Liver (tissue), 9 donors: ENCODE results near the gene MBD6. TPM values are rescaled to one million over a fixed set of nuclear protein-coding genes. Genes with fewer than 3 reads are reported as not detected.

Experiments
- DNase-seq: peaks from one replicate; pipeline ENCODE4 v3.0.0-alpha.2; 2017; ENCODE audit warnings: low spot score
- H3K27ac ChIP-seq, 2 donors: one replicate each; pipeline ENCODE4 v1.7.0; 2013; ENCODE audit warnings: inconsistent platforms in 2 of 2, low read length in 2 of 2, control low read depth in 1 of 2, low read depth in 1 of 2, mild to moderate bottlenecking in 1 of 2
- H3K27me3 ChIP-seq, 4 donors: one replicate each; pipeline versions ENCODE4 v1.6.1 to v1.7.0; 2013; ENCODE audit warnings: low read length in 3 of 4, inconsistent platforms in 1 of 4, mild to moderate bottlenecking in 1 of 4, moderate library complexity in 1 of 4; ENCODE audit not compliant: control insufficient read depth in 4 of 4, insufficient read depth in 4 of 4
- H3K36me3 ChIP-seq, 4 donors: one replicate each; pipeline versions ENCODE4 v1.6.1 to v1.7.0; 2013; ENCODE audit warnings: low read length in 3 of 4, mild to moderate bottlenecking in 3 of 4, low read depth in 1 of 4, moderate library complexity in 1 of 4; ENCODE audit not compliant: control insufficient read depth in 4 of 4, insufficient read depth in 3 of 4
- H3K4me1 ChIP-seq, 4 donors: one replicate each; pipeline versions ENCODE4 v1.6.1 to v1.7.0; 2013; ENCODE audit warnings: low read length in 3 of 4, mild to moderate bottlenecking in 3 of 4, moderate library complexity in 1 of 4; ENCODE audit not compliant: control insufficient read depth in 4 of 4, insufficient read depth in 4 of 4
- H3K4me3 ChIP-seq, 3 donors: one replicate each; pipeline versions ENCODE4 v1.6.1 to v1.7.0; 2013; ENCODE audit warnings: low read length in 3 of 3, control low read depth in 1 of 3, low read depth in 1 of 3, mild to moderate bottlenecking in 1 of 3
- H3K9ac ChIP-seq, 2 donors: one replicate each; pipeline ENCODE4 v1.7.0; 2013; ENCODE audit warnings: low read length in 2 of 2, mild to moderate bottlenecking in 2 of 2, moderate library complexity in 2 of 2, control low read depth in 1 of 2, low read depth in 1 of 2
- H3K9me3 ChIP-seq, 4 donors: one replicate each; pipeline versions ENCODE4 v1.6.1 to v1.7.0; 2013; ENCODE audit warnings: low read length in 3 of 4; ENCODE audit not compliant: control insufficient read depth in 4 of 4
- ATF3 ChIP-seq: IDR thresholded peaks from 2 replicates; pipeline ENCODE4 v1.6.1; 2016; ENCODE audit warnings: antibody characterized with exemption
- CTCF ChIP-seq: fragments of 150-350 bp; IDR thresholded peaks from 2 replicates; pipeline ENCODE4 v1.5.1; 2017; ENCODE audit warnings: improper control_type of control experiment, low read depth, low read length; ENCODE audit not compliant: missing input control
- FOXA2 ChIP-seq: IDR thresholded peaks from 2 replicates; pipeline ENCODE4 v1.6.1; 2016; ENCODE audit warnings: antibody characterized with exemption
- HNF4A ChIP-seq, 2 donors: conservative IDR thresholded peaks; 2 replicates each; pipeline ENCODE4 v1.6.1; 2016; ENCODE audit warnings: antibody characterized with exemption in 2 of 2, mild to moderate bottlenecking in 2 of 2
- HNF4G ChIP-seq: IDR thresholded peaks from 2 replicates; pipeline ENCODE4 v1.6.1; 2016; ENCODE audit warnings: antibody characterized with exemption
- JUND ChIP-seq, 2 donors: IDR thresholded peaks; 2 replicates each; pipeline ENCODE4 v1.6.1; 2016; ENCODE audit warnings: antibody characterized with exemption in 2 of 2
- MAX ChIP-seq: IDR thresholded peaks from 2 replicates; pipeline ENCODE4 v1.6.1; 2016; ENCODE audit warnings: antibody characterized with exemption
- NR2F2 ChIP-seq: IDR thresholded peaks from 2 replicates; pipeline ENCODE4 v1.6.1; 2016; ENCODE audit warnings: antibody characterized with exemption
- RAD21 ChIP-seq, 2 donors: IDR thresholded peaks; 2 replicates each; pipeline ENCODE4 v1.6.1; 2016; ENCODE audit warnings: antibody characterized with exemption in 2 of 2, mild to moderate bottlenecking in 2 of 2
- REST ChIP-seq: IDR thresholded peaks from 2 replicates; pipeline ENCODE4 v1.6.1; 2016; ENCODE audit warnings: antibody characterized with exemption, mild to moderate bottlenecking
- SP1 ChIP-seq: IDR thresholded peaks from 2 replicates; pipeline ENCODE4 v1.6.1; 2018; ENCODE audit warnings: antibody characterized with exemption, mild to moderate bottlenecking
- ZBTB33 ChIP-seq: IDR thresholded peaks from 2 replicates; pipeline ENCODE4 v1.6.1; 2016; ENCODE audit warnings: antibody characterized with exemption
- whole genome bisulfite sequencing: extraction: QIAGEN DNeasy Blood & Tissue Kit; methylation state at CpG from one replicate; pipeline ENCODE4 v1.1.7; 2013; 5-methylcytosine and 5-hydroxymethylcytosine counted together
- polyA plus RNA-seq, 2 donors: library from polyadenylated mRNA; stranded (reverse) in 1 of 2; unstranded in 1 of 2; fragments of 200-250 nt in 1 of 2; fragments of >200 nt in 1 of 2; fragmentation: Nextera tagmentation in 1 of 2; extraction: Ambion mirVana in 1 of 2; gene quantifications; one replicate each; pipeline versions ENCODE4 v1.2.1 to v1.2.3, GENCODE V29; 2013 to 2015
- total RNA-seq, 2 donors: library from RNA; depleted of rRNA; stranded (reverse); fragments of >200 nt; gene quantifications; one replicate each; pipeline ENCODE4 v1.2.3, GENCODE V29; 2014
- donor health status: healthy.
- donor health status: healthy.
- donor health status: healthy.
- donor health status: healthy.
- donor health status: healthy.

Gene MBD6
- total and polyA plus RNA-seq, 4 donors: 9.9 to 20.2 (median 14.9) TPM

- DNase-seq: no peak
- peaks cover 1 to 12% (median 8%) of the 10 kb centered on the region in 4 donors for H3K4me1 ChIP-seq
- H3K9ac ChIP-seq: no peak overlapping the region
- no peaks in the 10 kb centered on the region for H3K9me3 ChIP-seq
- H3K4me3 ChIP-seq: no peak overlapping the region
- H3K27me3 ChIP-seq: no peaks in the 10 kb centered on the region
- peaks cover 1 to 13% (median 4%) of the 10 kb centered on the region in 4 donors for H3K36me3 ChIP-seq
- TF ChIP-seq ATF3 (no peak), CTCF (no peak), ZBTB33 (no peak), SP1 (no peak), RAD21 (IDR thresholded peaks at IDR 0.05) (no peak), FOXA2 (no peak)
- H3K27ac ChIP-seq: no peak overlapping the region
- WGBS: 83% methylated on average over 2 of the region's 2 CpGs
Measured at GRCh38 chr12:57541717-57542116, 19.1 kb downstream of the MBD6 start.

- Histone ChIP-seq H3K27ac (no peak overlapping the region), H3K9me3 (no peaks in the 10 kb centered on the region), H3K27me3 (peaks cover 0 to under 1% (median 0%) of the 10 kb centered on the region in 4 donors), H3K9ac (no peak overlapping the region), H3K4me3 (no peak overlapping the region), H3K36me3 (peaks cover 1 to 8% (median 3%) of the 10 kb centered on the region in 4 donors), H3K4me1 (peaks cover 1 to 13% (median 9%) of the 10 kb centered on the region in 4 donors)
- TF ChIP-seq CTCF: no peak
- TF ChIP-seq NR2F2: no peak
- no peak for TF ChIP-seq MAX
- TF ChIP-seq SP1: no peak
- no peak for TF ChIP-seq REST
- no peak for TF ChIP-seq ATF3
- TF ChIP-seq HNF4G: no peak
- TF ChIP-seq HNF4A (conservative IDR thresholded peaks at IDR 0.05): no peak
- no peak for TF ChIP-seq JUND (IDR thresholded peaks at IDR 0.05)
- no peak for DNase-seq
- WGBS: 92% methylated on average over 2 of the region's 2 CpGs
Measured at GRCh38 chr12:57543581-57543980, 21.0 kb downstream of the MBD6 start.
